Measurements from ENCODE around the gene TECTA.

- TF ChIP-seq CTCF (IDR thresholded peaks at IDR 0.05) (no peak), POLR2AphosphoS5 (IDR thresholded peaks at IDR 0.05) (no peak), POLR2A (IDR thresholded peaks at IDR 0.05) (no peak)
These were observed 53.7 kb downstream of the TECTA start for GRCh38 chr11:121154486-121155314.
